ENCODE measurements around the gene CAMTA1. TPM values are rescaled to one million over a fixed set of nuclear protein-coding genes. Genes with fewer than 3 reads are reported as not detected.

CAMTA1 gene
- polyA plus RNA-seq, 1 experiment = 64.9 TPM

- Histone ChIP-seq H3K4me3 (ENCODE audit: low read depth, low read length) (no peak overlapping the region), H3K27me3 (ENCODE audit: control insufficient read depth, insufficient read depth, low read length) (no peaks in the 10 kb centered on the region), H3K9me3 (ENCODE audit: control insufficient read depth, insufficient read depth, low read length) (no peaks in the 10 kb centered on the region), H3K27ac (ENCODE audit: low read depth, low read length) (no peak overlapping the region)
- no peak for TF ChIP-seq CTCF (IDR thresholded peaks at IDR 0.05; ENCODE audit: low read depth, low read length)
- no peak for DNase-seq (ENCODE audit: low read depth, low spot score)
- CTCF ChIA-PET = interaction anchor here (0.9 kb wide), 1 partner anchor 26 kb away, joined by 3 read pairs; no protein-coding TSS in a partner anchor
- POLR2A ChIA-PET = no interaction called here
These were observed 78.9 kb downstream of the CAMTA1 start for GRCh38 chr1:6864166-6864565.

GRCh38 chr1:6866825-6867224, 81.6 kb downstream of the CAMTA1 start:
- CTCF ChIA-PET = interaction anchor here (1.0 to 1.3 kb wide), 2 partner anchors 22 to 23 kb away, joined by 3 to 4 read pairs; no protein-coding TSS in a partner anchor

DNA sequence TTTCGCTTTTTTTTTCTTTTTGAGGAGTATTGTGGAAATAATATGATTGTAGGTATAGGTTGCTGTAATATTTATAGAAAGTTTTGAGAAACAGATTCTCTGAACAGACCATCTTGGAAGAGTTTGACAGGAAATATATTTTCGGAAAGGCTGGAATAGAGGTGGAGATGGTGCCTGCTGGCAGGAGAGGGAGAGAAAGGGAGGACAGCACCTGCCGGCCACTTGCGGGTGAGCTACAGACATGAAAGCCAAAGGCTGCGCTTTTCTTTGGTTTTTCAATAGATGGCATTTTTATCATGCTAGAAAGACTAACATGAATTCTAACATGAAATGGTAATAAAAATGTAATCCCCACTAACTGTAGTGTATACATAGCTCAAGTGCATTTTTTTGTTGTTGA, 82.1 kb downstream of the CAMTA1 start:
- TF ChIP-seq CTCF (IDR thresholded peaks at IDR 0.05; ENCODE audit: low read depth, low read length) = no peak
- ChIA-PET POLR2A (no interaction called here), CTCF (interaction anchor here (1.0 to 1.3 kb wide), 2 partner anchors 21 to 22 kb away, joined by 3 to 4 read pairs; no protein-coding TSS in a partner anchor)
- Histone ChIP-seq H3K4me3 (ENCODE audit: low read depth, low read length) (no peak overlapping the region), H3K9me3 (ENCODE audit: control insufficient read depth, insufficient read depth, low read length) (no peaks in the 10 kb centered on the region), H3K27me3 (ENCODE audit: control insufficient read depth, insufficient read depth, low read length) (no peaks in the 10 kb centered on the region), H3K27ac (ENCODE audit: low read depth, low read length) (no peak overlapping the region)
- DNase-seq (ENCODE audit: low read depth, low spot score) = no peak

More at GRCh38 chr1:6866825-6867224, 81.6 kb downstream of the CAMTA1 start:
- Histone ChIP-seq H3K4me3 (ENCODE audit: low read depth, low read length) (no peak overlapping the region), H3K27ac (ENCODE audit: low read depth, low read length) (no peak overlapping the region), H3K27me3 (ENCODE audit: control insufficient read depth, insufficient read depth, low read length) (no peaks in the 10 kb centered on the region), H3K9me3 (ENCODE audit: control insufficient read depth, insufficient read depth, low read length) (no peaks in the 10 kb centered on the region)
- TF ChIP-seq CTCF (IDR thresholded peaks at IDR 0.05; ENCODE audit: low read depth, low read length) = no peak
- POLR2A ChIA-PET = no interaction called here
- DNase-seq (ENCODE audit: low read depth, low spot score) = no peak

DNA sequence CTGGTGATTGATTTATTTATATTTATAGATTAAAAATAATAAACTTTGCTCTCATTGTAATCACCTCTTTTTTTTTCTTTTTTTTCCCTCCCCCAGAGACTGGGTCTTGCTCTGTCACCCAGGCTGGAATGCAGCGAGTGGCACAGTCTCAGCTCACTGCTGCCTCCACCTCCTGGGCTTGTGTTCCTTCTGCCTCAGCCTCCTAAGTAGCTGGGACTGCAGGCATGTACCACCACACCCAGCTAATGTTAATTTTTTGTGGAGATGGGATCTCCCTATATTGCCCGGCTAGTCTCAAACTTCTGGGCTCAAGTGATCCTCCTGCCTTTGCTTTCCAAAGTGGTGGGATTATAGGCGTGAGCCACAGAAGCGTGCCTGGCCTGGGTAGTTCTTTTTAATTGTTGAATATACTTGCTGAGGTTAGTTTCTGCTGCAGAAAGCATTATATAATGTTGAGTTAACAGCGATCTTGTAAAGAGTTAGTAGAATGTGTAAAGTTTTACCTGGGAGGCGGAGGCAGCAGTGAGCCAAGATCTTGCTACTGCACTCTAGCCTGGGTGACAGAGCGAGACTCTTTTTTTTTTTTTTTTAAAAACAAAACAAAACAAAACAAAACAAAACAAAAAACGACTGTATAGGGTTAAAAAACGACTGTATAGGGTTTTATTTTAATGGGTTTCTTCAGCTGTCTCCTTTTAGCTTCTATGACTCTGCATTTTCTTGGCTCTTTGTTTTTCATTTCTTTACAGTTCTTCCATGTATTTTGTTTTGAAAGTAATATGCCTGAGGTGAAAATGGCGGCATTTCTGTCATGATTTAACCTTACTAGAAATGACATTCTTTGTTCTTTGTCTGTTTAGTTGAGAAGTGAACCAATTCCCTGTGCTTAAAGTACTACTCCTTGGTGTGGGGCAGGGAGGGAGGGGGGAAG, 82.7 kb downstream of the CAMTA1 start:
- CTCF ChIA-PET = interaction anchor here (0.6 to 1.6 kb wide), 6 partner anchors 20 to 779 kb away, joined by 3 to 11 read pairs (median 3); no protein-coding TSS in a partner anchor
- Histone ChIP-seq H3K4me3 (ENCODE audit: low read depth, low read length) (no peak overlapping the region), H3K27ac (ENCODE audit: low read depth, low read length) (no peak overlapping the region), H3K27me3 (ENCODE audit: control insufficient read depth, insufficient read depth, low read length) (no peaks in the 10 kb centered on the region), H3K9me3 (ENCODE audit: control insufficient read depth, insufficient read depth, low read length) (no peaks in the 10 kb centered on the region)
- no peak for DNase-seq (ENCODE audit: low read depth, low spot score)
- no peak for TF ChIP-seq CTCF (IDR thresholded peaks at IDR 0.05; ENCODE audit: low read depth, low read length)
- POLR2A ChIA-PET = no interaction called here
